NT2/D1 (cell line): ENCODE data around the gene RASSF3.

Source experiments
- YY1 ChIP-seq: IDR thresholded peaks from 2 replicates; pipeline ENCODE4 v1.6.1; 2011; ENCODE audit not compliant: insufficient read length, insufficient read depth
- ZNF274 ChIP-seq: IDR thresholded peaks from 2 replicates; pipeline ENCODE4 v1.6.1; 2011; ENCODE audit warnings: mild to moderate bottlenecking, low read depth, low read length

GRCh38 chr12:64653123-64653522 lies 42.8 kb downstream of the RASSF3 start:
- TF ChIP-seq ZNF274: no peak
- TF ChIP-seq YY1: no peak
